Activated CD8-positive, alpha-beta memory T cell treated with anti-CD3 and anti-CD28 coated beads for 24 hours (primary cell): ENCODE measurements around the gene LRP5.

ENCODE experiments used
- DNase-seq: peaks from one replicate; pipeline ENCODE4 v3.0.0-alpha.2; 2020

LRP5 gene

DNA sequence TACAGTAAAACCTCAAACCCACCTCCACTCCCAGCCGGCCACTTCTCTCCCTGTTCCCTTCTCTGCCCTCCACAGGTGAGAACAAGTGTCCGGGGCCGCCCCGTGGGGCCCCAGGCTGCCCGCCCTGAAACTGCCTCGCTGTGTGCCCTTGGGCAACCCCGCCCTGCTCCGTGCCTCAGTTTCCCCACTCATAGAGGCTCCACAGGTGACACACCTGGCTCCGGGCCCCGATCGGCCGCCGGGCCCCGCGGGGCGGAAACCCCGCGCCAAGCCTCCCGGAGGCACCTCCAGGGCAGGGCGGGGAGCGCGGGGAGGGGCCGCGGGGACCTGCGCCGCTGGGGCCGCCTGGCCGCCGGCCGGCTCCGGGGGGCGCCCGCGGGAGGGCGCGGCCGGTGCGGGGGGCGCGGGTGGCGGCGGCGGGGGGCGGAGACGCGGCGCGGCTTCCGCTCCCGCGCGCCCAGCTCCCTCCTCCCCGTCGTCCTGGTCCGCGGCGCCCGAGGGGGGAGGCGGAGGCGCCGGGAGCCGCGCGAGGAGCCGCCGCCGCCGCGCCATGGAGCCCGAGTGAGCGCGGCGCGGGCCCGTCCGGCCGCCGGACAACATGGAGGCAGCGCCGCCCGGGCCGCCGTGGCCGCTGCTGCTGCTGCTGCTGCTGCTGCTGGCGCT lies at the start of gene LRP5:
LRP5 (plus strand) TSS at position 475 of the 663 bp plus-strand sequence; CDS start at position 599, 124 bp downstream.
- no peak for DNase-seq

DNA sequence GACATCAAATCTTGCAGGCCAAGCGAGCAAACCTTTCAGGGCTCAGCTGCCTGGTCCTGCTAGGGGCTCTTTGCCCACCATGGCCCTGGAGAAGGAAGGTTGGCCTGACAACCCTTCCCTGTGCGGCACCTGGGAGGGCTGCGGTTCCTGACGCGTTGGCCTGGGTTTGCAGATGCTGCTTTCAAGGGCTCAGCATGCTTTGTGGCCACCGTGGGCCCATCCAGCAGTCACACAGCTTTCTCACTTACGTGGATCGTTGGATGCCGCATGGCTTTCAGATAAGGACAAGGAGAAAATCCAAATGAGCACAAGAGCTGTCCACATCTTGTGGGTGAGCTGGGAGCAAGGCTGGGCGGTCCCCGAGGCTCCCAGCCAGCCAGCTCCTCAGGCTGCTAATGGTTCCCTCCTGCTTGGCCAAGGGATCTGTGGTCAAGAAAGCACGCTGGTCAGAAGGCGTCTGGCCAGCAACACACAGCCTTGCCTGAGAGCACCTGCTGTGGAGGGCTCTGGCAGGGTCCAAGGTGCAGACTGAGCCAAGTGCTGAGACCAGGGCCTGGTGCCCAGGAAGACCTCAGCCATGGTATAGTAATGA lies 48.9 kb upstream of the LRP5 start:
- DNase-seq, result no peak

DNA sequence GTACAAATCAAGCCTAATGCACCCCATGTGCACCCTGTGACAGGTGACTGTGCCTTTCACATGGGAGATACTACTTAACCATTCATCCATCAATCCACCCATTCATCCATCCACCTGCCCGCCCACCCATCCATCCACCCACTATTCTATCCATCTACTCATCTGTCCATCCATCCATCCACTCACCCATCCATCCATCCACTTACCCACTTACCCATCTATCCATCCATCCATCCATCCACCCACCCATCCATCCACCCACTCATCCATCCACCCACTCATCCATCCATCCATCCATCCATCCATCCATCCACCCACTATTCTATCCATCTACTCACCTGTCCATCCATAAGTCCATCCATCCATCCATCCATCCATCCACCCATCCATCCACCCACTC lies 48.1 kb upstream of the LRP5 start:
- no peak for DNase-seq

DNA sequence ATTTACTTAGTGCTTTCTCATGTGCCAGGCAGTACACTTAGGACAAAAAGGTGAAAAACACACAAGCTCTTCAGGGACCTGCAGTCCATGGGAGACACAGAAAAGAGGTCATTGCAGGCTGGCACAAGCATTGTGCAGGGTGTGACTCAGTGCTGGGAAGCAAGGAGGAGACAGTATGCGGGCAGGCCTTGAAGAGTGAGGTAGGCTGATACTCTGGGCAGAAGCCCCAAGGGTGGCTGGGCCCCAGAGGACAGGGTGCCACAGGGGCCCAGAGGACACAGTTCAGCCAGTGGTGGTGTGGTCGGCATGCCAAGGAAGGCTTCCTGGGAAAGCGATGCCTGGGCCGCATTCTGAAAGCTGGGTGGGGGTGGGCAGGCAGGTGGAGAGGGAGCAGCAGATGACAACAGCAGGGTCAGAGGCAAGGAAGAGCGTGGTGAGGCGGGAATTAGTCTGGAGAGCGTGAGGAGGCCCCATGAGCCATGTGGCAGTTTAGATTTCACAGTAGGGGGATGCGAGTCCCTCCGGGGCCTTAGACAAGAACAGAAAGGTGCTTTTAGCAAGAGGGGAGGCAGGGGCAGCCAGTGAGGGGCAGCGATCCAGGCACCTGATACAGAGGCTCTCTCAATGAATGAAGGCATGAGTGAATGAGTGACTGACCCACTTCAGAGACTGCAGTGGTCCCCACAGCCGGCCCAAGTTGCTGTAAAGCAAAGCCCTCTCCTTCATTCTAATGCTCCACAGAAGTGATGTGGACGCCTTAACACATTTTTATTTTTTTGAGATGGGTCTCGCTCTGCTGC lies 47.5 kb upstream of the LRP5 start:
- no peak for DNase-seq

DNA sequence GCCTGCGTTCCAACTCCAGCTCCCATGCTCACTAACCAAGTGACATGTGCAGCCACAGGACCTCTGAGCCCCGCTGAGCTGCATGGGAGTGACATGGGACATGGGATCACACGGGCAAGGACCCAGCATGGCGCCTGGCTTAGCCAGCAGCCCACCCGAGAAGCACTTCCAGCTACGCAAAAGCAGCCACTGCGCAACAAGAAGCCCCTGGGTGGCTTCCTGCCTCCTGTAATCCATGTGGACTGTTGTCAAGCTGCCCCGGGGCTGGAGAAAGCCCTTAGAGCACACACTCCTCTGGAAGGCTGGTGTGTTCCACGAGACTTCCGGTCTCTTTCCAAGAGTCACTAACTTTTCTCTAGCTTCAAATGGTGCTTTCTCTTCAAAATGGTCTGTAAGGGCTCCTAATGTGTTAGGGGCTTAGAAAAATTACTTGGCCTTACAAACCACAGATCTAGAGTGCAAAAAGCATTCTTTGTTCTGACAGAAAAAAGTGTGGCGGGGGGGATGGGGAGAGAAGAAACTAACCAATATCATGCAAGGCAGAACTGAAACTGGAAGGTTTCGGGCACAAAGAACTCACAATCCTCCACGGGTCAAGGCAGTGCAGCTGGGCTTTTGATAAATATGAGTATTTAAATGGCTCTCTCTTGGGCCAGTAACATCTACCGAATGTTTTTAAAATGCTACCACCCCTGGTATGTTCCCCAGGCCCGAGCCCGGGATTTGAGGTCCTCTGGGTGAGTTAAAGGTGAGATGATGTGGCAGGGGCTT lies 46.1 kb upstream of the LRP5 start:
- DNase-seq, result no peak

DNA sequence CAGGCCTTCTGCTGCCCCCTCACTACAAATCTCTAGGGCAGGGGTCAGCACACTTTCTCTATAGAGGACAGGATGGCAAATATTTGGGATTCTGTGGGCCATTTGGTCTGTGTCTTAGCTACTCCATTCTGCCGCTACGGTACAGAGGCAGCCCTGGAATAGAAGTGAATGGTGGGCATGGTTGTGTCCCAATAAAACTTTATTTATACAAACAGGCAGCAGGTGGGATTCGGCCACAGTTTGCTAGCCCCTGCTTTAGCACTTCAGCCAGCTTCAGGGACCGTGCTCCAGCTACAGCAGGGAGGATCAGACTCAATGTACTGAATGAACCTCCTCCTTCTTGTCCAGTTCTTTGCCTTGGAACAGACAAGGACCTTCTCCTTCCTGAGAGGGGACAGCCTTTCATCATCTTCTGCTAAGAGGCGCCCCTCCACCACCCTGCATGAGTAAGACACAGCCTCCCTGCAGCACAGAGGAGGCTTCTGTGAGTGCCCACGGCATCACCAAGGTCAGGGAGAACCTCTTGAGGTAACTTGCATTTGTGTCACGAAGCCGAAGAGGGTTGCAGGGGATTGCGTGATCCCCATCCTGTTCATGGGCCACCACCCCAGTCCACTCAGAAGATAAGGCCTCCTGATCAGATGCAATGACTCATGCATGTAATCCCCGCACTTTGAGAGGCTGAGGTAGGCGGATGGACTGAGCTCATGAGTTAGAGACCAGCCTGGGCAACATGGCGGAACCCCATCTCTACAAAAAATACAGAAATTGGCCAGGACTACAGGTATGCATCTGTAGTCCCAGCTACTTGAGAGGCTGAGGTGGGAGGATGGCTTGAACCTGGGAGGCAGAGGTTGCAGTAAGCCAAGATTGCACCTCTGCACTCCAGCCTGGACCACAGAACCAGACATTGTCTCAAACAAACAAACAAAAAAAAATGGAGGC lies 45.2 kb upstream of the LRP5 start:
- no peak for DNase-seq

DNA sequence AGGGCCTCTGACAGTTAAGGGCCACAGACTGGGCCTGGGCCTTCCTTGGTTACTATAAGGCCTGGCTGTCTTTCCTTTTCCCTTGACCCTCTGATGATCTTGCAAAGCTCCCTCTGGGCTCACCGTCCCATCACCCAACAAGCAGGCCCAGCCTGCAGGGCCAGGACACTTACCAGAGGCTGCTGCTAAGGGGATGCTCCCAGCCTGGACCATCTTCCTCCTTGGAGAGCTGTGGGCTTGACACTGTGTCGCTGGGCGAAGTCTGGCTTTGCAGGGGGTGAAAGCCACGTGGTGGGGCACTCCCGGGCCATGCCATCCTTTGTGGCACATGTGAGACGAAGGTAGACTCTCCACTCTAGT lies 44.5 kb upstream of the LRP5 start:
- DNase-seq, result no peak

DNA sequence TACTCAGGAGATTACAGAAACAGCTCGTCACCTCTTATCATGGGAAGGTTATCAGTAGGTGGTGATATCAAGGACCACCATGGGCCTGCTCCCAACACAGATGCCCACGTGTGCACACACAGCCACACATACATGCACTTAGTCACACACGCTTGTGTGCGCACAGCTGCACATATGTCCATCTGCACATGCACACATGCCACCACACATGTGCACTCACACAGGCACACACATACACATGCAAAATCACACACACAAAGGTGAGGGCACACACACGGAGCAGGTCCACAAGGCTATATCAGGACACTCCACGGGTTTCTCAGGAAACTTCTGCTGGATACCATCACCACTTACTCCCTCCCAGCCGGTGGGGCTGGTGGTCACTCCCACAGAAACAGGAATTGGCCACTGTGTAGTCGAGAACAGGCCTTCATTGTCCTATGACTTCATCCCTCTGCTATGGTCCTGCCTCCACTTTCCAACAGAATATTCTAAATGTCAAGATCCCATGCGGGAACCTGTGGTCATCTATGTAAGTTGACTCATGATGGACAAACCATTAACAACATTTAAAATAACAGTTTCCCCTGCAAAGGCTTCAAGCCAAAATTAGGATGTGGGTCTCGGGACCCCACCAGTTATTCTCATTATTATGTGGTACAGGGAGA lies 42.8 kb upstream of the LRP5 start:
- DNase-seq, result no peak

DNA sequence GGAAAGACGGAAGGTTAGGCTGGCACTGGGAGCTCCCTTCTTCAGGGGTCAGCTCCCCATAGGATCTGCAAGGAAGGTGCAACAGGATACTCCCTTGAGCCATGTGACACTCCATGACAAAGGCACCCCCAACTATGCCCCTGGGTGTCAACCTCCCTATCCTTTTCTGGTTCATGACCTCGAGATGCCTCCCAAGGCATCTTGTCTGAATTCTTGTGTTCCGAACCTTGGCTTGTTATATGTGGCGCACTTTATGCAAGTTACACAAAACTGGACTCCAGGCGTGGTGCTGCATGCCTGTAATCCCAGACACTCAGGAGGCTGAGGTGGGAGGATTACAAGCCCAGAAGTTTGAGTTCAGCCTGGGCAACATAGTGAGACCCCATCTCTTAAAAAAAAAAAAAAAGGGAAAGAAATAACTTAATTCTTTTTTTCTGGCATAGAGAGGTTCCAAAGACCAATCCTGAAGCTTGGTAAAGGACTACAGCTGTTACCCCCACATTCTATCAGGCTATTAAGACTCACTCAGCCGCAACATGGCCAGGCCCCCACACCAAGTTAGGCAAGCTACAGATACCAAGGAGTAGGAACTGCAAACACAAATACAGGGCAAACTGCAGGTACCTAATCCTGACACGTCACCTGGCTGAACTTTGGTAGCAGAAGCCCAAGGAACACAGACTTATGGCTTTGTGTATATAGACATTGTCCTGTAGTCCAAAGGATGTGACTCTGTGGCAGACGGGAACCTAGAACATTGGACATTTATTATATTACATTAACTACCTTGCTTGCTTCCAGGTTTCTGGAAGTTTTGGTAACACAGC lies 42.0 kb upstream of the LRP5 start:
- DNase-seq, result no peak

DNA sequence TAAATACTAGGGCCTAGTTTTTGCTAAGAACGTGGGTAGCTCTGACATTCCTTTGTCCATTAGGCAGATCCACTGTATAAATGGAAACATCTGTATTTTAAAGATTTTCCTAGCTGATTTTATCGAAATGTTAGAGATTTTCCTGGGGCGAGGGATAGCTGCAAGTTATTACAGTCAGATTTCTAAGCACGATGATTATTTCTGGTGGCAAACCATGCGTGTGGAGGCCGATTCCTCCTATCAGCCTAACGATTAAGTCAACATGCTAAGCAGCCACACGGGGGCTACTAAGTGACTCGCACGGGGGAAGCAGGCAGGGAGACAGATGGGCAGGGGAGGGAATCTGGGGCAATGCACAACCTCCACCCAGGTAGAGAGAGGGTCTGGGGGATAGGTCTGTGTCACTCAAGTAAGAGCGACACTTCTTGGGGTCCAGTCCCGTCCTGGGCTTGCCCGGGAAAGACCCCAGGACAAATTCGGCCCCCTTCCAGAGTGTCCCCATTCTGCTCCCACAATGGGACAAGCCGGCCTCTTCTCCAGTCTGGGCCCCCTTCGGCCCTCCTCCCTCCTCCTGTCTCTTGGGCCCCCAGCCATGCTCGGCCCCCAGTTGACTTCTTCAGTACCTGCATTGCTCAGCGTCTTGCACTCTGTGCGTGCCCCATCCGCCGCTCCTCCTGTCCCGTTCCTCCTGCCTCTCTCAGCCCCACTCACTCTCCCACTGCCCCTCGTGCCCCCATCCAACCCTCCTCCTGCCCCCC lies 41.2 kb upstream of the LRP5 start:
- DNase-seq, result peak; percentile 78

DNA sequence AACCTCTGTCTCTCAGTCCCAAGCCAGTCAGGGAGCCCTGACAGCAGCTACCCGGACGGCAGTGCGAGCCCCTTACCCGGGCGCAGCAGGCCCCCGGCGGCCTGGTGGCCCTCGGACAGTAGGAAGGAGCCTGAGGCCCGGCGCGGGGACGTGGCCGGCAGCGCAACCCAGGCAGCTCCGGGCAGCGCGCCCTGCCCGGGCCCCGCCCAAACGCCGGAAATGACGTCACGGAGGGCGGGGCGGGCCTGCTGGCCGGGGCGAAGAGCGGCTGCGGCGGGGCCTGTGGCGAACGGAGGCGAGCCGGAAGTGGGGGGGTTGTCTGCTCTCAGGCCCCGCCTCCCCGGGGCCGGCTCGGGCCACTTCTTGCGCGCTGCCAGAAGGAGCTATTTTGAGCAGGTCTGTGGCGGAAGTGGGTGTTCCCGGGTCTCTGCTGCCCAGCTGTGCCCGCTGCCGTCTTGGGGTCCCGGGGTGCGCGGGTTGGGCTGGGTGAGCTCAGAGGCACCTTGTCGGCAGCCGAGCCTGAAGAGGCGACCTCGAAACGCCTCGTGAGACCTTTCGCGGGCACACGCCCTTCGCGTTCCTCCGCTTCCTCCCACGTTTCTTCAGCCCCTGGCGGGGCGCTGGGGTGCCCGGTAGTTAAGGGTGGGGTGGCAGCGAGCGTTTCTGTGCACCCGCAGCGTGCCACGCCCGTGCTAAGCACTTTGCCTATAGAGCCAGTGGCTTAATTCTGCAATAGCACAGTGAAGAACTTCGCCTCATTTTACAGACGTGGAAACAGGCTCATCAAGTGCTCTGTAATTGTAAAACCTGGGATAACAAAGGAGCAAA lies 40.4 kb upstream of the LRP5 start, which contains the start of gene C11orf24:
C11orf24 (minus strand) TSS at position 193 of the 828 bp plus-strand sequence. CDS start 8,206 bp downstream, outside the sequence.
- peak; percentile 96 for DNase-seq

DNA sequence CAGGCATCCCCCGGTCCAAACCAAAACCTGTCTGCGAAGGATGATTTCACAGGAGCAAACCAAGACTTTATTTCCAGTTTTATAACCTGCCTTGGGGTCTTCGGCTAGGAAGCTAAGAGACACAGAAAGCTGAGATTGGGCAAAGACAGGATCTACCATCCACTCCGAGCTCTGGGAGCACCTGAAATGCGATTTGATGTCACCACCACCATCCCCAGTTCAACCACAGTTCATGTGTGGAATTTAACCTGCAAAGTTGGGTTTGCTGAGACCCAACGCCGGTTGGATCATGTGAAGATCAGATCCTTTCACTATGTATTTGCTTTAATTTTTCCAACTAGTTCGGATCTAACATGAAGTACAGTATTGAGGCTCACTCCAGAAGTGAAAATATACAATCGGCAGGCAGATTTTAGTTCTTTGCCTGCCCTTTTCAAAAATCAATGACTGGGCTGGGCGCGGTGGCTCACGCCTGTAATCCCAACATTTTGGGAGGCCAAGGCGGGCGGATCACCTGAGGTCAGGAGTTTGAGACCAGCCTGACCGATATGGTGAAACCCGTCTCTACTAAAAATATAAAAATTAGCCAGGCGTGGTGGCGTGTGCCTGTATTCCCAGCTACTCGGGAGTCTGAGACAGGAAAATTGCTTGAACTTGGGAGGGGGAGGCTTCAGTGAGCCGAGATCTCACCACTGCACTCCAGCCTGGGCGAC lies 39.2 kb upstream of the LRP5 start:
- DNase-seq, result no peak

DNA sequence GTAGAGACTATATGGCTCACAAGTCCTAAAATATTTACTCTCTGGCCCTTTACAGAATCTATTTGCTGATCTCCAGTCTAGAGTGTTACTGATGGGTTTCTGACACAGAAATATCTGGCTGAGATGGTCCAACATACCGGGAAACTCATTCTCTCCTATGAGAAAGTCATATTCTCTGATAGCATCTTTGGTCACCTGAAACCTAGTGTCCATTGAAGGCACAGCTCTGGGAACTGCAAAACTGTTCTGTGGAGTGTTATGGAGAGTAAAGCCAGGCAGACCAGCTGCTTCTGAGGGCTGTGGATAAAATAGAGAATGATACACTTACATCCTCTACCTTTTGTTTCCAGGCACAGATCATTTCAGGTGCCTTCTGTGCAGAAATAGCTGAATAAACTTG lies 38.1 kb upstream of the LRP5 start:
- DNase-seq, result no peak

DNA sequence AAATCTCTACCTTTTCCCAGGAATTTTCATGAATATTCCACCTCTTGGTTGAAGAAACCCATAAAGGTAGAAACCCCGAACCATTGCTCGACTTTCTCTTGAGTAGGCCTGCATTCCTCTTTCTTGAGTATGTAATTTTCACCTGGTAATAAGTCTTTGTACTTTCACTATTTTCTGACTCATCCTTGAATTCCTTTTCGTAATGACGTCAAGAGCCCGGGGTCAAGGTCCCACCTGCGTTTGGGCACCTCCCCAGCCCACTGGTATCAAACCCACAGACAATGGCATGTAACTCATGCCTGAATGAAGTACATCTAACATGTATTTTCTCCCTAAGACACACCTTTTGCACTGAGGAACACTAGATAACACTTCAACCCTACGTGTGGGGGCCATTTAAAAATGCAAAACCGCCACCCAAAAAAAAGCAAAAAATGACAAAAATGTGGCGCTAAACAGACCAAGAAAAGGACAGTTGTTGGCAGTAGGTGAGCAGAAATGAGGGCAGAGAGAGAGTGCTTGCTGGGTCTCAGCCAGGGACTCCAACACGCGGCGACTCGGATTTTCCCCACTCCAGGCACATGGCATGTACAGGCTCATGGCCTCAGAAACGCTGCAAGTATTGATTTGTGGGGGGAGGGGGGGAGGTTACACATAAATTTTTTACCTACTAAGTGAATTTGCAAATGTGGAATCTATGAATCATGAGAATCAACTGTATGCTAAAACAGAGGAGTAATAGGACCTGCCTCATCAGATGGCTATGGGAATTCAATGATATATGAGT lies 36.5 kb upstream of the LRP5 start:
- no peak for DNase-seq

DNA sequence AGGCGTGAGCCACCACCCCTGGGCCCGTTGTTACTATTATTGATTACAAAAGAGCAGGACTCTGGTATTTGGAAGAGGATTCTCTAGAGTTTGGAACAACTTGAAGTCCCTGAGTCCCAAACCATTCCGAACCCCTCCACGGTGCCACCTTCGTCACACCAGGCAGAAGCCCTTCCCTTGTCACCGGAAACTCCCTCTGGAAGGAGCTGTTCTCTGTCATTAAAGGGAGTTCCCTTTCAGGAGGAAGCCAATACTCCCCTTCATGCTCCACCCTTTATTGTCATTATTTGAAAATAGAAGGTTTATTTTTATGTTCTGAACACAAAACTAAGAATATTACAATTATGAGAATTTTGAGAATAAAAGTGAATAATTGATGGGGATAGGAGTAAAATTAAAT lies 35.5 kb upstream of the LRP5 start:
- DNase-seq, result no peak

DNA sequence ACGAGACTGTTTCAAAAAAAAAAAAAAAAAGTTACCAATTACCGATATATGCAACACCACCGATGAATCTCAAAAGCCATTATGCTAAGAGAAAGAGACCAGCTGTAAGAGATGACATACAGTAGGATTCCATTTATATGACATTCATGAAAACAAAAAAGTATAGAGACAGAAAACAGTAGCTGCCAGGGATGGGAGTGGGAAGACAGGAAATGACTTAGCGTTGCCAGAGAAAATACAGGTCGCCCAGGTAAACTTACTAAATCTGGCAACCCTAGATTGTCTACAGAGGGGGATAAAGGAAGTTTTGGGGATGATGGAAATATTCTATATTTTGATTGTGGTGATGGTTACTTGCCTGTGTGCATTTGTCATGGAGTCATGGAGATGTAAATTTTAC lies 32.7 kb upstream of the LRP5 start:
- DNase-seq, result no peak

DNA sequence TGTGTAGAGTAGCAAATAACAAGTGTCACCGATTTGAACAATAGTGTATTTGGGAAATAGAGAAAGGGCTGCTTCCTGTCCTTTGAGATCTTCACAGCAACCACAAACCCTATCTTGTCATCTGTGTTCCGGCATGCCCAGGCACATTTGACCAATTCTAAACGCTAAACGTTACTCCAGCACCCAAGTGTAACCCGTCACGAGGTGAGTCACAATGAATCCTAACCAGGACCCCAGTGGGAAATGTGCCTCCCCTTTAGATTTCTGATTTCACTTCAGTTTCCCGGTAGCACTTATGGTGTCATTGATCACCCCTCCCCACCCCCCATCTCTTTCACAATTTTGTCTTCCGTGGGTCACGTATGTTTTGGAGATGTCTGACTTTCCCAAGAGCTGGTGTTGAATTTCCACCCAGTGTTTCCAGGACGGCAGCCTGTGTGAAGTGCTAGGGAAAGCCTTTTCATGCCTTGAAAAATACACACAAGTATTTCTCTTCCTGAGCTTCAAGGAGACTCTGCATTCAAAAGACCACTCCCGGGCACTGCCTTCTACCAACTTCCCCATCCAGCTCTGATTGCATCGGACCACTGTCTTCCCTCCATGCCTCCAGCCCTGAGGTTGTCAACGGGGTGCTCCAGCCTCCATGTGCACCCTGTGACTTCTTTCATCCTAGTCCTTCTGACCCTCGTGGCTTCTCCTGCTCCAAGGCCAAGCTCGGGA lies 30.1 kb upstream of the LRP5 start:
- no peak for DNase-seq
